Peyer's patch (tissue), 4 donors: ENCODE results near the gene SLC20A1.

Experiments used
- CTCF ChIP-seq, 6 experiments: fragments of 450-650 bp in 4 of 6; fragments of 200-600 bp in 2 of 6; sonication (generic) in 1 of 6; IDR thresholded peaks; one replicate each; pipeline ENCODE4 v1.5.1; 2017 to 2019; ENCODE audit warnings: antibody characterized with exemption in 6 of 6, mild to moderate bottlenecking in 3 of 6, moderate library complexity in 1 of 6
- POLR2A ChIP-seq, 2 donors: fragments of 450-650 bp; IDR thresholded peaks; one replicate each; pipeline ENCODE4 v1.5.1; 2017; ENCODE audit warnings: antibody characterized with exemption in 2 of 2, mild to moderate bottlenecking in 2 of 2, moderate library complexity in 2 of 2

DNA sequence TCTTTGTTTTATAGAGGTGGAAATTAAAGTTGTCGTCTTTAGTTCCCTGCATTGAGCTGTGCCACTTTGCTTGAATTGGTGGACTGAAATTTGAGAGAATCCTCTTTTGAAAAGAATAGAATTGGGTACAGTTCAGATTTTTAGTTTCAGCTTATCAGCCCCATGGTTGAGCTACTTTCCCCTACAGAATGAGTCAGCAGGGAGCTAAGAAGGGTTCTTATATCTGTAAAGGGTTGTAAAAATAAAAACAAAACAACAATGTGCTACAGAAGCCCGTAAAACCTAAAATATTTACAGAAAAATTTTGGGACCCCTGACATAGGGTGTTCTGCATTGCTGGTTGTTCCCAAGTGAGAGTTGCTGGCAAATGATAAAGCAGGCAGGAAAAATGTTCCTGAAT, 12.6 kb downstream of the SLC20A1 start:
- no peak for TF ChIP-seq POLR2A (IDR thresholded peaks at IDR 0.05)
- no peak for TF ChIP-seq CTCF (IDR thresholded peaks at IDR 0.05)
